ENCODE data around the gene AURKAIP1.
"Not testable (repeated sequence)": the region's sequence is repeated elsewhere in the genome, so short reads cannot be mapped to it uniquely, and the experiment has no call there.

AURKAIP1 gene

GRCh38 chr1:1420654-1421141 lies 45.7 kb upstream of the AURKAIP1 start:
- TF ChIP-seq CTCF (IDR thresholded peaks at IDR 0.05; ENCODE audit: control insufficient read depth, insufficient read depth, low read depth, low read length, missing control alignments): no peak
- H3K4me3 ChIP-seq (ENCODE audit: control insufficient read depth, low read depth, low read length): no peak overlapping the region
- DNase-seq (ENCODE audit: low read depth): no peak

DNA sequence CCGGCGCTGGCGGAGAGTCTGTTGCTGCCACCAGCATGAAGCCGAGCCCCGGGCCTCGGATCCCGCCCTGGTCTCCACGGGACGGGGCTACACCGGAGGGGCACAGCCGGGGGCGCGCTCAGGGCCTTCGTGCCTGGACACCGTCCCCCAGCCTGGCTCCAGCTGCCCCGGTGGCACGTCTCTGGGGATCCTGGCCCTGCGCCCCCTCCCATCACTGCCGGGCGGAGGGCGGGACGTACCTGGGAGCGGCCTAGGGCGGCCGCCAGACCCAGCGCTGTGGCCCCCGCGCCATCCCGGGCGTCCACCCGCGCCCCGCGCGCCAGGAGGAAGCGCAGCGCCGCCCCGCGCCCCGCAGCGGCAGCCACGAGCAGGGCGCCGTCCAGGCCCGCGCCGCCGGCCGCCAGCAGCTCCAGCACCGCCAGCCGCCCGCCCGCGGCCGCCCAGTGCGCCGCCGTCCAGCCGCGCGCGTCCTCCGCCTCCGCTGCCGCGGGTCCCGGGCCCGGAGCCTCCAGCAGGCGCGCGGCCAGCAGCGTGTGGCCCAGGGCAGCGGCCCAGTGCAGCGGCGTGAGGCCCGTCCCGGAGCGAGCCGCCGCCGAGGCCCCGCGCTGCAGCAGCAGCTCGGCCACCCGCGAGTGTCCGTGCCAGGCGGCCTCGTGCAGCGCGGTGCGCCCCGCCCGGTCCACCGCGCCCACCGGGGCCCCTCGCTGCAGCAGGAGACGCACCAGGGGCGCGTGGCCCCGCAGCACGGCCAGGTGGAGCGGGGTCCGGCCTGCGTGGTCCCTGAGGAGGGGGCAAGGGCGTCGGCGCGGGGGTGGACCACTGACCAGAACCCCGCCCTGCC lies 45.0 kb upstream of the AURKAIP1 start:
- no peak for TF ChIP-seq CTCF (IDR thresholded peaks at IDR 0.05; ENCODE audit: control insufficient read depth, insufficient read depth, low read depth, low read length, missing control alignments)
- H3K4me3 ChIP-seq (ENCODE audit: control insufficient read depth, low read depth, low read length): no peak overlapping the region; the same call in 1 of the 2 replicates
- DNase-seq (ENCODE audit: low read depth): no peak

- no peak for DNase-seq (ENCODE audit: low read depth)
- H3K4me3 ChIP-seq (ENCODE audit: control insufficient read depth, low read depth, low read length): no peak overlapping the region
- TF ChIP-seq CTCF (IDR thresholded peaks at IDR 0.05; ENCODE audit: control insufficient read depth, insufficient read depth, low read depth, low read length, missing control alignments): no peak
Observed at GRCh38 chr1:1419363-1419812, 44.4 kb upstream of the AURKAIP1 start.

DNA sequence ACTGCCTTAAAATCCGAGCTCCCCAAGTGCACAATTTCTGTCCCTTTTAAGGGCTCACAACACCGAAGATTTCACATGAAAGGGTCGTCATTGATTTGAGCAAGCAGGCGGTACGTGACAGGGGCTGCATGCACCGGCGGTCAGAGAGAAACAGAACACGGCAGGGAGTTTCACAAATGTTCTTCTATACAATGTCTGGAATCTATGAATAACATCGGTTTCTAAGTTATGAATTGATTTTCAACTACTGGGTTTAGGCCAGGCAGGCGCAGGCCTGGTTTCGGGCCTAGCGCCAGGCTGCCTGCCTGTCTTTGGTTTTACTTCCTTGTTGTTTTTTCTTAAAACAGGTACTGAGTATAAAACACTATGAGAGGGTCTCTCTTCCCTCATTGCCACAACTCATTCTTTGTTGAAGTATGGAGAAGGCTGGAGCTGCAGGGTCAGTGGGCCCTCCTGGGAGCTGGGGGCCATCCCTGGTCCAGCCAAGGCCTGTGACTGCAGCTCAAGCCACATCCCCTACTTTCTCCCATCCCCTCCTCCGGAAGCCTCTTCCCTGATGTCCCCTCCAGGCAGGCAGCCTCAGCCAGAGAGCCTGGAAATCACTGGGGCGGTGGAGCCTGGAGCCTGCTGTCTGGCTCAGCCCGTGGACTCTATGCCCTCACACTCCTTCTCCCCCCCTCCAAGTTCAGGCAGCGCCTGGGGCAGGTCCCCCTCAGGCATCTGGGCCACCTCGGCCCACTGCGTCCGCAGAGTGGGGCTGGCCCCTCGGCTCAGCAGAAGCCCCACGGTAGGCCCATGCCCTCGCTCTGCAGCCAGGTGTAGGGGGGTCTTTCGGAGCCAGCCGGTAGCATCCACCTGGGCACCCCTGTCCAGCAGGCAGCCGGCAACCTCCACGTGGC lies 43.7 kb upstream of the AURKAIP1 start:
- DNase-seq (ENCODE audit: low read depth): no peak
- H3K4me3 ChIP-seq (ENCODE audit: control insufficient read depth, low read depth, low read length): no peak overlapping the region
- no peak for TF ChIP-seq CTCF (IDR thresholded peaks at IDR 0.05; ENCODE audit: control insufficient read depth, insufficient read depth, low read depth, low read length, missing control alignments)

- not testable (repeated sequence) for H3K4me3 ChIP-seq (ENCODE audit: control insufficient read depth, low read depth, low read length); DNase-seq (ENCODE audit: low read depth)
Observed at GRCh38 chr1:1417825-1418463, 42.9 kb upstream of the AURKAIP1 start.

- DNase-seq (ENCODE audit: low read depth); H3K4me3 ChIP-seq (ENCODE audit: control insufficient read depth, low read depth, low read length): not testable (repeated sequence)
Observed at GRCh38 chr1:1417396-1417795, 42.4 kb upstream of the AURKAIP1 start.

GRCh38 chr1:1415751-1416150 lies 40.7 kb upstream of the AURKAIP1 start:
- DNase-seq (ENCODE audit: low read depth): no peak
- no peak for TF ChIP-seq CTCF (IDR thresholded peaks at IDR 0.05; ENCODE audit: control insufficient read depth, insufficient read depth, low read depth, low read length, missing control alignments)
- H3K4me3 ChIP-seq (ENCODE audit: control insufficient read depth, low read depth, low read length): no peak overlapping the region

GRCh38 chr1:1412311-1412902 lies 37.4 kb upstream of the AURKAIP1 start:
- DNase-seq (ENCODE audit: low read depth); H3K4me3 ChIP-seq (ENCODE audit: control insufficient read depth, low read depth, low read length): not testable (repeated sequence)

Measured in AG09309 (cell line).